GM12874 (cell line): ENCODE results near the gene PRUNE2.

ENCODE experiments used
- TF ChIP-seq, protein P1 (sequence below): IDR thresholded peaks from 2 replicates; pipeline ENCODE4 v1.5.1; 2011; ENCODE audit warnings: low read depth, mild to moderate bottlenecking, control low read depth, low read length, moderate library complexity; ENCODE audit not compliant: insufficient read depth

Gene PRUNE2

DNA sequence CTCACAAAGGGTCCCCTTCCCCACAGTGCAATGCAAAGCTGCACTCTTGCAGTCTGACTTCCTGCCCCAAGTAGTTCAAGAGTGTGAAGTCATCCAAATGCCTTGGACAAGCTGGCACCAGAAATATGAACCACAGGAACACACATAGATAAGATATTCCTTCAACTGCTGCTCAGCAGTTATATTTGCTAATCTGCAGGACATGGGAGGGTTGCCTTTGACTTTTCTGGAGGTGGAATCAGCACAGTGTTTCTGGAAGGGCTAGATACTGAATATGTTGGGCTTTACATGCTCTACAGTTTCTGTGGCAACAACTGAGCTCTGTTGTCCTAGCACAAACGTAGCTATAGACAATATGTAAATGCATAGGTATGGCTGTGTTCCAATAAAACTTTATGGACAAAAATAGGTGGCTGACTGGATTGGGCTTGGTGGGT lies 238.4 kb downstream of the PRUNE2 start:
- TF ChIP-seq, protein P1, sequence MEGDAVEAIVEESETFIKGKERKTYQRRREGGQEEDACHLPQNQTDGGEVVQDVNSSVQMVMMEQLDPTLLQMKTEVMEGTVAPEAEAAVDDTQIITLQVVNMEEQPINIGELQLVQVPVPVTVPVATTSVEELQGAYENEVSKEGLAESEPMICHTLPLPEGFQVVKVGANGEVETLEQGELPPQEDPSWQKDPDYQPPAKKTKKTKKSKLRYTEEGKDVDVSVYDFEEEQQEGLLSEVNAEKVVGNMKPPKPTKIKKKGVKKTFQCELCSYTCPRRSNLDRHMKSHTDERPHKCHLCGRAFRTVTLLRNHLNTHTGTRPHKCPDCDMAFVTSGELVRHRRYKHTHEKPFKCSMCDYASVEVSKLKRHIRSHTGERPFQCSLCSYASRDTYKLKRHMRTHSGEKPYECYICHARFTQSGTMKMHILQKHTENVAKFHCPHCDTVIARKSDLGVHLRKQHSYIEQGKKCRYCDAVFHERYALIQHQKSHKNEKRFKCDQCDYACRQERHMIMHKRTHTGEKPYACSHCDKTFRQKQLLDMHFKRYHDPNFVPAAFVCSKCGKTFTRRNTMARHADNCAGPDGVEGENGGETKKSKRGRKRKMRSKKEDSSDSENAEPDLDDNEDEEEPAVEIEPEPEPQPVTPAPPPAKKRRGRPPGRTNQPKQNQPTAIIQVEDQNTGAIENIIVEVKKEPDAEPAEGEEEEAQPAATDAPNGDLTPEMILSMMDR = no peak

DNA sequence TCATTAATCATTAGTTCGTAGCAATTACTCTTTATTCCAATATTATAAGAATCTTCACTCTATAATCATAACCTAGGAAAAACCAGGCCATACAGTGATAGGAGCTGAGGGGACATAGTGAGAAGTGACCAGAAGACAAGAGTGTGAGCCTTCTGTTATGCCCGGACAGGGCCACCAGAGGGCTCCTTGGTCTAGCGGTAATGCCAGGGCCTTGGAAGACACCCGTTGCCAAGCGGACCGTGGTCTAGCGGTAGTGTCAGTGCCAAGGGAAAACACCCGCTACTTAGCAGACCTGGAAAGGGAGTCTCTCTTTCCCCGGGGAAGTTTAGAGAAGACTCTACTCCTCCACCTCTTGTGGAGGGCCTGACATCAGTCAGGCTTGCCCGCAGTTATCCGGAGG lies 239.9 kb downstream of the PRUNE2 start:
- TF ChIP-seq, protein P1 = peak; percentile 39; the same call in 1 of the 2 replicates

DNA sequence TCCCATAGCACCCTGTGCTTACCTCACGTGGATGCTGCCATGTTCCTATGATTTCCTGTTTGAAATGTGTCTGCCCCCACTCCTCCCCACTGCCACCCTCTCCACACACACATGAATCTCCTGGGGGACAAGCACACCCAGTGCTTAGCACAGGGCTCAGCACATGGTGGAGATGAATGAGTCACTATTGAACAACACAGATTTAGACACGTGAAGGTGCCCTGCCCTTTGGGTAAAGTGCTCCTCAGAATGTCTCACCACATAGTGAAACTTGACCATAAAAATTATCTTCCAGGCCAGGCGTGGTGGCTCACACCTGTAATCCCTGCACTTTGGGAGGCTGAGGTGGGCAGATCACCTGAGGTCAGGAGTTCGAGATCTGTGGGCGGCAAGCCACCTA lies 240.5 kb downstream of the PRUNE2 start:
- TF ChIP-seq, protein P1 = no peak

DNA sequence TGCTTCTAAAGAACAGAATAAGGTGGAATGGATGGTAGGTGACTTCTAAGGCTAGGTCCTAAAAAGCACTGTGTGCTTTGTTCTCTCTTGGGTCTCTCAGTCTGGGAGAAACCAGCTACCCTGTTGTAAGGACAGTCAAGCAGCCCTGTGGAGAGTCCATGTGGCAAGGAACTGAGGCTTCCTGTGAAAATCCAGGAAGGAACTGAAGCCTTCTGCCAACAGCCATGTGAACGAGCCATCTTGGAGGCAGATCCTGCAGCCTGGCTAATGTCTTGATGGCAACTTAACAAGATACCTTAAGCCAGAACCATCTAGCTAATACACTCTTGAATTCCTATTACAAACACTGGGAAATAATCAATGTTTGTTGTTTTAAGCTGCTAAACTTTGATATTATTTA lies 241.8 kb downstream of the PRUNE2 start:
- TF ChIP-seq, protein P1 = no peak

DNA sequence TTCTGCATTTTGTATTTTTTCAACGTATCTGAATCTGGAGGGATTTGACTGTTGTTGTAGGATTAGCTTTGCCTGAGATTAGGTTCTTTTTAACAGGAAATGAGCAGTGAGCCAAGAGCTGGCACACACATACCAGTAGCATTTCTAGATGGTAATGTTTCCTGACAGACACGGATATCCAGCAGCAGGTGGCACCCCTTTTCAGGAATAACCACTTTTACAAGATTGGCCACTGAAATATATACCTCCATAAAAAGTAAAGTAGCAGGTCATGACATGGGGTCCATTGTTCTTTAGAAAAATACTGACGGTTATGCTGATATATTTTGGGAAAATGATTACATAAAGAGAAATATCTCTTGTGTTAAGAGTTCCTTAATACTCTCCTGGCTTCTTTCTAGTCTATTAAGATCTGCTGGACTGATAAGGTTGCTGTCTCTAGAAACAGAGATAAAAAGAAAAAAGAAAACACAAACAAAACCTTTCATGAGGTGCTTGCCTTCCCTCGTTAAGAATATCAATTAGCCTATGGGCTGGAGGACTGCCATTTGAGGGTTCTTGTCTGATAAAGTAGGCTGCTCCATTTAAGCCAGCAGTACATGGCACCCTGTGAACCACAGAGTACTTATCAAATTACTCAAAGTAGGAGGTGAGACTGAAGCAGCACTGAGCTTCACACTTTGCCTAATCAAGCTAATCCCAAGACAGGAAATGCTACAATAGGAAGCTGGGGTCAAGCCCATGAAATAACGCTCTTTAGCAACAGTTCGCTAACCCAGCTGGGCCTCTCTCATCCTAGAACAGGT lies 243.2 kb downstream of the PRUNE2 start:
- TF ChIP-seq, protein P1 = no peak

DNA sequence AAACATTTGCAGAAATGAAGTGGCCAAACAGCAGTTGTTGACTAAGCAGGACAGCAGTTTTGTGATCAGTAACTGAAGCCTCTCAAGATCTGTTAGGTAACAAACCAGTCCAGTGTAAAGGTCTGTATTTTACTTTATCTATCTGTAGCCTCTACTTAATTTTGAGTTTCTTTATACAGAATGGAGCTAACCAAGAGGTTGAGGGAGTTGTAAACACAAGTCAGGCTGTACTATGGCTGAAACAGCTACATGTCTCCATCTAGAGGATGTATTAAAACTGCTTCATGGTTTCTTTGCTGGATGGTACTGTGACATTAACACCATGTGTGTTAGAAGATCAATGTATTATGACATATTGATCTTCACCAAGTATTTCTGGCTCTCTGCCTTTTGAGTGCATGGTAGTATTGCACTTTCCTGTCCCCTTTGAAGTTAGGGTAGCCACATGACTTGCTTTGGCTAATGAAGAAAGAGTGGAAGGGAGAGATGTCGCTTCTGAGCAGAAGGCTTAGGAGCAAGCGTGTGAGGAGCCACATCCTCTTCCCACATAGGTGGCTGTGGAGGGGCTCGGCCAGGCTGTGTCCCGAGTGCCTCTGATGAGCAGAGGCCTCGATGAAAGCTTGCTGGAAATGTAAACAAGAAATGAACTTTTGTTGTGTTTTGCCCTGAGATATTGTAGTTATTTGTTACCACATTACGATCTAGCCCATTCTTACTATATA lies 247.2 kb downstream of the PRUNE2 start:
- TF ChIP-seq, protein P1 = peak; percentile 33; the same call in 1 of the 2 replicates

DNA sequence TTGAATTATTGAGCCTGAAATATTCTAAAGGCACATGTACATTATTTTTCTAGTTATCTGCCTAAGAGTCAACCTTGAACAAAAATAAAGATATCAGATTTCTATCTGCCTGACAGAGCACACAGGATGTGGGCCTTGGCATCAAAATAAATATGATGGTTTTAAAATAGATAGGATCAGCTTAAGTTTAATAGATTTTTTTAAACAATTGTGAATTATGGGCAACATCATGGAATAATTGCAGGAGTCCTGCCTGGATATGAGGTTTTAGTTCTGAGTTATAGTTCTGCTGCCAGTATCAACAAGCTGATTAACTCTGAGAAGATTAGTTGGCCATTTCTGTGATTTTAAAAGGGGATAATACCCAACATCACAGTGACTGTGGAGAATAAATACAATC lies 248.6 kb downstream of the PRUNE2 start:
- TF ChIP-seq, protein P1 = no peak
